Middle frontal gyrus (tissue), 1 donor: Measurements from ENCODE around the gene FBXO2.
"Not testable (repeated sequence)": the region's sequence is repeated elsewhere in the genome, so short reads cannot be mapped to it uniquely, and the experiment has no call there.

Experiments
- DNase-seq: peaks from one replicate; pipeline ENCODE4 v3.0.0-alpha.2; 2015; ENCODE audit warnings: low spot score; ENCODE audit errors: extremely low spot score

FBXO2 gene

DNA sequence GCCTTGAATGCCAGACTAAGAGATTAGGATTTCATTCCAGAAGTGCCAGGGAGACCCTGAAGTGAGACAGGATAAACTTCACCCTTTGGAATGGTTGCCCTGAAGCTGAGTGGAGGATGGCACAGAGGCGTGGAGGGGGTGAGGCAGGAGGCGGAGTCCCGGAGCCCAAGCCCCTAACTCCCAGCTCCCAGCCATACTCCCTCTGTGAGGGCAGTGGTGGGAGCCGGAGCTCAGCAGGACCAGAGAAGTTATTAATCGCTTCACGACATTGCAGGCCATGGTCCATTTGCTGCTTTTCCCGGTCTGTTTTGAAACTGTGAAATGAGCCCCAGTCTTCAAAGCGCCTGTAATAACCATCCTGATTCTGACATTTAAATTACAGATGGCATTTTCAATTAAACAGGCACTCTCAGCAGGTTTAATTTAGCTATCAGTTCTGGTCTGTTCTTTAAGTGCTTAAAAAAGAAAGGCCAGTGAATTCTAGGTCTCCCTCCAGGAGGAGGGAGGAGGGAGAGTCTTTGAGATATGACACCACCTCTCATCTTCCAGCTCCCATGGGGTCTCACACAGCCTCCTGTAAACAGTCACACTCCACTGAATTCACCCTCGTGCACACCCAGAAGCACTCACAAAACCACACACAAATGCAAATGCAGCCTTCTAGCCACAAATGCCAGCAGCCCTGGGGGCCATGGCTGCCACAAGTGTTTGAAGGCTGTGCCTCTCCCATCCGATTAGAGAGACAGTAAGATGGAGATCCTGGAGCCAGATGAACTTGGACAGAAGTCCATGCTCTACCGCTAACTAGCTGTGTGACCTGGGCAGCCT is 19.6 kb downstream of the FBXO2 start:
- DNase-seq = no peak

DNA sequence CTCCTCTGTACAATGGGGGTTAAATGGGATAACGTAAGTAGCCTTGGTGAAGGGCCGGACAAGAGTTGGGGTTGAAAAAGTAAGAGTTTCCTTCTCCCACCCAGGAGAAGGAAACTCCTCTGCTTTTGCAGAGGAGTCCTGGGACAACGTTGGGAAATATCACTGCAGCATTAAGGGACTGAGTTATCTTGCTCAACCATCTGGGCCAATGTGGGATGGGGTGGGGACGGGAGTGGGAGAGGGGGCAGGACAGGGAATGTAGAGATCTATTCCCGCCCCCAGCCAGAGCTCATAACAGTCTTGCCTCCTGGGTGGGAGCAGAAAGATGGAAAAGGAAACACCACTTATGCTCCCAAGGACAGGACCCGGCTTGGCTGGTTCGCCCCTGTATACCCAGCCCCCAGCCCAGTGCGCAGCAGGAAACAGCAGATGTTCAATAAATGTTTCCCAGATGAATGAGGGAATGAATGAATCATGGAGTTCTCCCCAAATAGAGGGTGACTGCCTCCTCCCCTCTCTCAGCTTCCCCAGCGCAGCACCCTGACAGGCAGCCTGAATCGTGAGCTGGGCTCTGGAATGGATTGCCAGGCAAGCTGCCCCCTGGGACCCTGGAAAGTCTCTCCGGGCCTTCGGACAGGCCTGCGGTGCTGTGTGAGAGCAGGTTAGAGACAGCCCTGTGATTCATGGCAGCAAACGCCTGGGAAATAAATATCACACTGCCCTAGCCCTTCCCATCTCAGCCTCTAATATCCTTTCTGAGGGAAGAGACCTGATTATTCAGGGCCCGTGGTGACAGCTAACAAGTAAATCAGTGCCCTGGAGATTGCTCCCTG is 24.8 kb downstream of the FBXO2 start:
- no peak for DNase-seq

DNA sequence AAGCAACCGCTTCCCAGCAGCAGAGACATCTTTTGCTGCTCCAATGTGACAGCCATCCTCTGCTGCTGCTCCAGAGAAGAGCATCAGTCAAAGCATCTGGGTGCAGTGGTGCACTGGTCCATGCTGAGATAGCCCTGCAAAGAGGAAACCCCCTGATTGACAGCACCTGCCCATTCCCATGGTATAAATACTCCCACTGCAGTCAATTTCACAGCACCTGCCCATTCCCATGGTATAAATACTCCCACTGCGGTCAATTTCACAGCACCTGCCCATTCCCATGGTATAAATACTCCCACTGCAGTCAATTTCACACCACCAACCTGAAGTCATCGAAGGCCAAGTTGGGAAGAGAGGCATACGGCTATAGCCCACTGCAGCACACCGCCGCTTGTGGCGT is 25.5 kb downstream of the FBXO2 start:
- DNase-seq = no peak

DNA sequence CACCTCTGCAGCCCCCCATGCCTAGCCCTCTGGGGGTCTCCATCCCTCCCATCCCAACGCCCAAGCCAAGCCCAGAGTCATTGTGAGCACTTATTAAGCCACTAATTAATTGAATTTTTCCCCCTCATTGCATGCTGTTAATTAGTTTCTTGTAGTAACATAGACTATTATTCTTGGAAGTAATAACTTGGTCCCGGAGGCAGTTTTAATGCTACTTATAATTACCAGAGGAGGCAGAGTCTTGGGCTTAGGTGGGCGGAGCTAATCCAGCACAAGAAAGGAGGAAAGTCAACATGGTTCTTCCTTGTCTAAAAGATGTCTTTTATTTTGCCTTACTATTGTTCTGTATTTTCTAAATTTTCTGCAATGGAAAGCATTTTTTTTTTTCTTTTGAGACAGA is 27.7 kb downstream of the FBXO2 start:
- no peak for DNase-seq

DNA sequence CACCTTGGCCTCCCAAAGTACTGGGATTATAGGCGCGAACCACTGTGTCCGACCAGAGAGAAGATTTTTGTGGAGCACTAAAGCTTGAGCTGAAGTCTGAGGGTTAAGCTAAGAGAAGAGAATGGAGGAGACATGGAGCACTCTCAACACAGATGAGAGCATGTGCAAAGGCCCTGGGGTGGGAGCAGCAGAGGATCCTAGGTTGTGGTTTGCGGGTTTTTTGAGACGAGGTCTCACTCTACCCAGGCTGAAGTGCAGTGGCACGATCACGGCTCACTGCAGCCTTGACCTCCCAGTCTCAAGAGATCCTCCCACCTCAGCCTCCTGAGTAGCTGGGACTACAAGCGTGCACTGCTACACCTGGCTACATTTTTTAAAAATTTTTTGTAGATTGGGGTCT is 30.5 kb downstream of the FBXO2 start:
- no peak for DNase-seq

DNA sequence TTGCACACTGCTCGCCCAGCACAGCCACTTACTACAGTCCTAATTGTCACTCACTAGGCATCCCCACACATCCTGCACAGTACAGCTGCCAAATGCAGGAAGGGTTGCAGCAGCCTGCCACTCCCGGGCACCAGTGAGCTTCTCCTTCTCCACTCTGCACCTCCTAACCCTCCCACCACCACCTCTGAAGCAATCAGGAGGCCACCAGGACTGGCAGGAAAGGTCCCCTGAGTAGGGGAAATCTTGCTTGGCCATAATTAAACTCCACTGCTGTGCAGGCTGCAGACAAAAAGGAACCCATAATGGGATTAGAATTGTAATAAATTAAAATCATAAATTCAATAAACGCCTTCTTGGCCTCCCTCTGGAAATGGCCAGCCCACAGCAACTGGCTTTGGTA is 31.8 kb downstream of the FBXO2 start:
- no peak for DNase-seq

DNA sequence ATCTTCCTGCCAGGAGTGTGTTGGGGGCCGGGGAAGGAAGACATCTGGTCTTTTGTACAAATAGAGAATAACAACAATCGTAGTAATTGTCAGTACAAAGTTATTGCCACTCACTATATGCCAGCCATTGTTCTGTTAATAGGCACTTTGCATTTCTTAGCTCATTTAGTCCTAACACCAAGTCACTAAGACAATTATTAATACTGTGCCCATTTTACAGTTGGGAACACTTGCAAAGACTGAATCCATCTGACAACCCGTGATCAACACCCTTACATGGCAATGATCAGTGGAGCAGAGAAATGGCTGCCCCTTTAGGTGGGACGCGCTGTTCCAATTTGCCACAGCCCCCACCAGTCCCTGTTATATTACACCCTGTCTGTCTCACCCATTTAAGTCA is 33.3 kb downstream of the FBXO2 start:
- DNase-seq = no peak

DNA sequence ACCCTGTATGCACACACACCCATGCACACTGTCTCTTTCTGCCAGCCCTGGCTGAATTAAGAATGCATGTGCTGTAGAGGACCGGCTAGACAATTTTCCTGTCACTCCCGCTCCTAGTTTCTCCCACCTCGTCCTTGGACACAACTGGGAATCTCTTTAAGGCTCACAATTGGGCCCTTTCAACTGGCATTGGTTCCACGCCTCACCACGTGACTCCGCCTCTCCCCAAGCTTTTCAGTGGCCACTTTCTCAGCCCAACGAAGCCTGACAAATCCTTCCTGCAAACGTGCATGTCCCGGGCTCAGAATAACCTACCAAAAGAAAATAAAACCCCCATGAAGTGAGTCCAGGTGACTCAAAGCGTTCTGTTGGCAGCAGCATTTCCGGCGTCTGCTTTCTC is 33.8 kb downstream of the FBXO2 start:
- DNase-seq = no peak

DNA sequence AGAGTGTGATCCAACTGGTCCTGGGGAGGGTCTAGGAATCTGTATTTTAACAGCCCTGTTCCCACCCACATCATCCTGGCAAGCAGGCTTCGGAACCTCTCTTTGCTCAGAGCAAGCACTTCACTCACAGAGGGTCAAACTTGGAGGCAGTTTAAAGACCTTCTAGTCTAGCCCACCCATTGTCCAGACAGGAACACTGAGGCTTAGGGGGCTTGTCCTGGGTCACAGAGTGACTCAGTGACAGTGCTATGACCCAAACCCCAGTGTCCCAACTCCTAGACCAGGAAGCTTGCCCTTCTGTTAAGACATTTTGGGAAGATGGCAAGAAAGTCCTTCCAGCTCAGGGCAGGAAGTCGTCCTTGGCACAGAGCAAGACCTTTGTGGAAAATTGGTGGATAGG is 36.5 kb downstream of the FBXO2 start:
- no peak for DNase-seq

DNA sequence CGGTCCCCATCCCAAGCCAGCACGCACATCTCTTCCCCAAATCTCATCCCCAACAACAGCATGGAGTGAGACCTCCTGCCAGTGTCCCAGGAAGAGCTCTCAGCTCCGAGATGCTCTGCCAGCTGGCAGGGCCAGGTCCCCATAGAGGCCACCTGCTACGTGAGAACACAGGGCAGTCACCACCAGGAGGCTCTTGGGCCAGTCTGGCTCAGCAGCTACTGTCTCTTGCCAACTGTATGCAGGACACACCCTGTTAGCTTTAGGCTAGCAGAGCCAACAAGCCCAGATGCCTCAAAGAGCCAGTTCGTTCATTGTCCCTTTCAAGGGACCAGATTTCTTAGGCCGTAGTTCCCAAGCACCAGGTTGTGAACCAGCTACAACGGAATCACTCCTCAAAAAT is 36.9 kb downstream of the FBXO2 start:
- DNase-seq = no peak

DNA sequence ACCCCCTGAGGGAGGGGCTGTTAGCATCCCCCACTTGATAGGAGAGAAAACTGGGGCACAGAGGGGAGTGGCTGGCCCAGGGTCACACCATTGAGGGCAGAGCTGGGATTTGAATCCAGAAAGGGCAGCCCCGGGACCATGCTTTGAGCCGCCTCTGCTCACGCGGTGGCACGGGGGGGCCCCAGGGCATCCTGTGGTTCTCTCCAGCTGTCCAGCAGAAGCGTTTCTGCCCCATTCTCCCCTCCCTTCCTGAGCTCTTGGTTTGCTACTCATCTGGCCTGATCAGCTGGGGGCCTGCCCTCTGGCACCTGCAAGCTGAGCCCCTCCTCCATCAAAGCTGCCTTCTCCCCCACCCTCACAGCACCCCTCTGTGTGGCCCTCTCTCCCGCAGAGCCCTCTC is 37.5 kb downstream of the FBXO2 start:
- no peak for DNase-seq

DNA sequence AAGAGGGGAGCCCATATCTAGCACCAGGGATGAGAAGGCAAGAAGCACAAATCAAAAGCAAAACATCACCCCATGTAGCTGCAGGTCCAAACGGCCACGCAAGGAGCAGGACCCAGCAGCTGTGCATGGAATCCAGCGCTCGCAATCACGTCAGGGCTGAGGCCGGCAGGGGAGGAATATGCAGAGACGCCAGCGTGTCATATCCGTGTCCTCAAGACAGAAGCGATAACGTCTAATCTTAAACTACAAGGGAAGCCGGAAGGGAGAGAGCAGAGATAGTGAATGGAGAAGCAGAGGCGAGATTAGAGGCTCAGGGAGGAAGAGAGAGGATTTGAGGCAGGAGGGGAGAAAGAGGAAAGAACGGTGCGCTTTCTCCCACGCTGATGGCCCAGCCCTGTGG is 39.1 kb downstream of the FBXO2 start:
- no peak for DNase-seq

DNA sequence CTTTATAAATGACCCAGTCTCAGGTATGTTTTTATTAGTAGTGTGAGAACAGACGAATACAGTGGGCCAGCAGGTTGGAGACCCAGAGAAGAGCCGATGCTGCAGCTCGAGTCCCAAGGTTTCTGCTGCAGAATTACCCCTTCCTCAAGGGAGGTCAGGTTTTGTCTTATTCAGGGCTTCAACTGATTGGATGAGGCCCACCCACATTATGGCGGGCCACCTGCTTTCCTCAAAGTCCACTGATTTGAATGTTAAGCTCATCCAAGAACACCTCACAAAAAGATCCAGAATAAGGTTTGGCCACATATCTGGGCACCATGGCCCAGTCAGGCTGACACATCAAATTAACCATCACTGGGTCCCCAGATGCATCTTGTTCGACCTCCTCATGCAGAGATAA is 40.9 kb downstream of the FBXO2 start:
- no peak for DNase-seq

DNA sequence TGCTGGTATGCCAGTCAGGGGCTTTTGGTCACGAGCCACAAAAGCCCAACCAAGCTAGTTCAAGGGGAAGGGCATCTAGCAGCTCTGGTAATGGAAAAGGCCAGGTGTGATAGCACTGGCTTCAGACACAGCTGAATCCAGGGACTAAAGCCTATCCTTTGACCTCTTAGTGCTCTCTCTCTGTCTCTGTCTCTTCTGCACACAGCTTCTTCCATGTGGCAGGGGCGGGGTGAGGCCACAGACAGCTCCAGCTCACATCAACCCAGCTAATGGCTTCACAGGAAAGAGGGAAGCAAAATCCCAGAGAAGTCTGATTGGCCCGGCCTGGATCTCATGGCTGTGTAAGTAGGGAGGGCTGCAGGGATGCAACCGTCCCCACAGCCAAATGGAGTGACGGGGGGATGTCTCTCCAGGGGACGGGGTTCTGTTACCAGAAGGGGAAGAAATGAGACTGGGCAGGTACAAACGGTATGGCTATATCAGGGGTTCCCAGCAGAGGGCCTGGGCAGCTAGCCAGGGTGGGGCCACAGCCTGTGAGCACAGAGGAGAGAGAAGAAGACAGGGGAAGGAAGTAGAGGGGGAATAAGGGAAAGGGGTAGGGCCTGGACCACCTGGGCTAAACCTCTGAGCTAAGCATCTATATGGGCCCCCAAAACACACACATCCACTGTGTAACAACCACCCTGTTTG is 42.4 kb downstream of the FBXO2 start:
- no peak for DNase-seq

DNA sequence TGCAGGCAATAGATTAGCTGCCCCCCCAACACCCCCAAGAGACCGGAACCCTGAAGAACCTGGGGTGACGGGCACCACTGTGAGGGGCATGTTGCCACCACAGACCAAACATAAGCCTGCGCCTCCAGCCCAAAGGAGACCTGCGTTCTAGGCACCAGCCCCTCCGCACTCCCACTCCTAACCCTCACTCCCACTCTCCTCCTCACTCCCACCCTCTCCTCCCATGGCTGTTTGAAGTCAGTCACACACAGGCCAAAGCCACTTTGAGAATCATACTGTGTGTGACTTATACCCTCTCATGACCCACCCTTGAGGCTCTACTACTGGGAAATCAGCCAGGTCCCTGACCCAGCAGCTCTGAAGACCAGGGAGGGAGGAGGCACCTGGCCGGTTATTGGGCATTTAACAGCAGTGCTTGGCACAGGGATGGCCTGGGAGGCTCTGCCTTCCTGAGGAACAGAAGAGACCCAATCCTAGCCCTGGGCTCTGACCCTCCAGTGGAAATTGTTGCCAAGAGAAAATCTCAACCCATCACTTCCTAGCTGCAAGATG is 43.5 kb downstream of the FBXO2 start:
- no peak for DNase-seq

DNA sequence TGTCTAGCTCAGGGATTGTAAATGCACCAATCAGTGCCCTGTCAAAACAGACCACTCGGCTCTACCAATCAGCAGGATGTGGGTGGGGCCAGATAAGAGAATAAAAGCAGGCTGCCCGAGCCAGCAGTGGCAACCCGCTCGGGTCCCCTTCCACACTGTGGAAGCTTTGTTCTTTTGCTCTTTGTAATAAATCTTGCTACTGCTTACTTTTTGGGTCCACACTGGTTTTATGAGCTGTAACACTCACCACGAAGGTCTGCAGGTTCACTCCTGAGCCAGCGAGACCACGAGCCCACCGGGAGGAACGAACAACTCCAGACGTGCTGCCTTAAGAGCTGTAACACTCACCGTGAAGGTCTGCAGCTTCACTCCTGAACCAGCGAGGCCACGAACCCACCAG is 44.9 kb downstream of the FBXO2 start:
- DNase-seq = not testable (repeated sequence)

DNA sequence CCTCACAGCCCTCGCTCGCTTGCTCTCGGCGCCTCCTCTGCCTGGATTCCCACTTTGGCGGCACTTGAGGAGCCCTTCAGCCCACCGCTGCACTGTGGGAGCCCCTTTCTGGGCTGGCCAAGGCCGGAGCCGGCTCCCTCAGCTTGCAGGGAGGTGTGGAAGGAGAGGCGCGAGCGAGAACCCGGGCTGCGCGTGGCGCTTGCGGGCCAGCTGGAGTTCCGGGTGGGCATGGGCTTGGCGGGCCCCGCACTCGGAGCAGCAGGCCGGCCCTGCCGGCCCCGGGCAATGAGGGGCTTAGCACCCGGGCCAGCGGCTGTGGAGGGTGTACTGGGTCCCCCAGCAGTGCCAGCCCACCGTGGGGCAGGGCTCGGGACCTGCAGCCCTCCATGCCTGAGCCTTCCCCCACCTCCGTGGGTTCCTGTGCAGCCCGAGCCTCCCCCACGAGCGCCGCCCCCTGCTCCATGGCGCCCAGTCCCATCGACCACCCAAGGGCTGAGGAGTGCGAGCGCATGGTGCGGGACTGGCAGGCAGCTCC is 45.6 kb downstream of the FBXO2 start:
- DNase-seq = not testable (repeated sequence)

DNA sequence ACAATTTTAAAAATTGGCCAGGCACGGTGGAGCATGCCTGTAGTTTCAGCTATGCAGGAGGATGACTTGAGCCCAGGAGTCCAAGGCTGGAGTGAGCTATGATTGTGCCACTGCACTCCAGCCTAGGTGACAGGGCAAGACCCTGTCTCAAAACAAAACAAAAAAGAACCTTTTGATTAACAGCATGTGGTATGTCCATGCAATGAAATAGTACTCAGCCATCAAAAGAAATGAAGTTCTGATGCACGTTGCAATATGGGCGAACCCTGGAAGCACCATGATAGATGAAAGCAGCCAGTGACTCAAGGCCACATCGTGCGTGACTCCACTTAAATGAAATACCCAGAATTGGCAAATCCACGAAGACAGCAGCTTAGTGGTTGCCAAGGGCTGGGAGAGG is 47.5 kb downstream of the FBXO2 start:
- DNase-seq = no peak

DNA sequence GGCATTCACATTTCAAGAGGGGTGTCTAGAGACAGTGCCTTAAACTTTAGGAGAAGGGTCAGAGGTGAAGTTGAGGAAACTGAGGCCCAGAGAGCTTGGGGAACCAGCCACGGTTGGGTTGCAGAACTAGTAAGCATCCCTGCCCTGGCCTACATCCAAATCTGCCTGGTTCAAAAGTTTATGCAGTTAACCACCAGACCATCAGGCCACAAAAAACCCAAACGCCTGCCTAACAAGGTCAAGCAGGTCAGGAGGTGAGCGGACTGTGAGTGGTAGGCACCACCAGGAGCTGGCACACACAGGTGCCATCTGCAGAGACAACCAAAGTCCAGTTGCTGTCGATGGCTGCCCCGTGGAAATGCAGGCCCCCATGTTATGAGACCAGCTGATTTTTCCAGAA is 51.2 kb downstream of the FBXO2 start:
- no peak for DNase-seq

DNA sequence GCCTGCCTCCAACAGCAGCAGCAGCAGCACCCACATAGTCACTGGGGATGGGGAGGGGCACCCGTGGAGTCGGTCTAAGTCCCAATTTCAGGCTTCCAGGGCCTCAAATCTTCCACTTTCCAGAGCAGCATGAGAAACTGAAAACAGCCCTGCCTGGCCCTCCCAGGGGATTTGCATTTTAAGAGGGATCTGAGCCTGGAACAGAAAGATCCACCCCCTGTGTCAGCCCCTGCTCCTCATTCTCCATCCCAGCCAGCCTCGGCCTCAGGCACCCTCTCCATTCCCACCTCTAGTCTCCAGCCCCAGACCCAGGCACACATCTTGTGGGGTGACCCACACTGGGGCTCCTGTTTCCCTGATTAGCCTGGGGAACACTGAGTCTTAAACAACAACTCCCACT is 51.8 kb downstream of the FBXO2 start:
- no peak for DNase-seq

DNA sequence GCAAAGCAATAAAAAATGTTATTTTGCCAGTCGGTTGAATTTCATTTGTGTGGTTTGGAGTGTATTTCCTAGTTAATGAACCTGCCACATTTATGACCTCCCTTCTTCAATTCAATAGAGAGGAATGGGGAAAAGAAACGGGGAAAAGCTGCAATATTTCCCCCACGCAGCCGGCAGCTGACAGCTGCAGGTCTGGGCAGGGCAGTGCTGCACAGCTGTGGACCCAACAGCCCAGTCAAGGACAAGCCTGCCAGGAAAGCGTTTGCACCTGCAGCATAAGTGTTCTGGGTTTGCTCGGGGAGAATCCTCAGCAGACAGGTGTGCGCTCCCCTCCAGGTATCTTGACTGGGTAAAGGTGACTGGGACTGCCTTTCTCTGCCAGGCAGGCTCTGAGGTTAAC is 53.4 kb downstream of the FBXO2 start:
- DNase-seq = no peak
